Tongue (tissue), 2 donors: ENCODE data around the gene DIP2C. TPM values are rescaled to one million over a fixed set of nuclear protein-coding genes. Genes with fewer than 3 reads are reported as not detected.
"Not testable (repeated sequence)": the region's sequence is repeated elsewhere in the genome, so short reads cannot be mapped to it uniquely, and the experiment has no call there.

Experiments used
- DNase-seq: peaks from one replicate; pipeline ENCODE4 v3.0.0-alpha.2; 2015
- total RNA-seq: library from RNA; depleted of rRNA; stranded (reverse); fragments of >200 nt; gene quantifications from one replicate; pipeline ENCODE4 v1.2.3, GENCODE V29; 2014

DIP2C gene
- total RNA-seq: 39.0 TPM

- peak; percentile 87 for DNase-seq
Observed at GRCh38 chr10:689452-690371, at the start of gene DIP2C. Gene DIP2C (minus strand): TSS chr10:689668. CDS start chr10:689578, 90 bp downstream.

GRCh38 chr10:734481-734880 is 45.0 kb upstream of the DIP2C start:
- no peak for DNase-seq

GRCh38 chr10:733086-733485 is 43.6 kb upstream of the DIP2C start:
- no peak for DNase-seq

GRCh38 chr10:729213-729612 is 39.7 kb upstream of the DIP2C start:
- DNase-seq: no peak

GRCh38 chr10:728603-729002 is 39.1 kb upstream of the DIP2C start:
- DNase-seq: no peak

GRCh38 chr10:727162-727790 is 37.8 kb upstream of the DIP2C start:
- peak; percentile 9 for DNase-seq

- peak; percentile 6 for DNase-seq
Observed at GRCh38 chr10:725786-726185, 36.3 kb upstream of the DIP2C start.

DNA sequence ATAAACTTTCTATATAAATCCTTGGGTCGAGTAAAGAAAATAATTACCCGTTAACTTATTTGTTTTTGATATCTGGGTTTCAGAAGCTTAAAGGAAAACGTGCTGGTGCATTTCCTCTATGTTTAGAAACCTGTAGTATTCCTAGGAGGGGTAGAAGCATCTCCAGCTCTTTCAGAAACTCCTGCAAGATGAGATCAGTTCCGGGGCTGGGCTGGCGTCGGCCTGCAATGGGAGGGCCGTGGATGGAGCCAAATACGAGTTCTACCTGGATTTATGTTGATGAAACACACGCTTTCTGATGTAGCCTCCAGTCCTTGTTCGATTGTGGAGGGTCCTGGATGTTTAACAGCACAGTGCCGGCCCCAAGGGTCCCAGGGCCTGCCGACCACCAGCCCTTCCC is 35.8 kb upstream of the DIP2C start:
- DNase-seq: peak; percentile 16

DNA sequence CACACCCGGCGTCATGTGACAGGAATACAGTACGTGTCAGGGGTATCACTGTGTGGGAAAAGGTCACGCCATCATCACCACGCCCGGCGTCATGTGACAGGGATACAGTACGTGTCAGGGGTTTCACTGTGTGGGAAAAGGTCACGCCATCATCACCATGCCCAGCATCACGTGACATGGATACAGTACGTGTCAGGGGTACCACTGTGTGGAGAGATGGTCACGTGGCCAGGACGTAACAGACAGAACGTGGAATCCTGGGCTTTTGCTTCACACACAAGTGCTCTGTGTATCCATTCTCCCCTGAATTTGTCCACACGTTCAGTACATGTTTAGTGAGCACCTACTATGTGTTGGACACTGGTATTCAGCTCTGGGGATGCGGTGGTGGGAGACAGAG is 34.5 kb upstream of the DIP2C start:
- no peak for DNase-seq

DNA sequence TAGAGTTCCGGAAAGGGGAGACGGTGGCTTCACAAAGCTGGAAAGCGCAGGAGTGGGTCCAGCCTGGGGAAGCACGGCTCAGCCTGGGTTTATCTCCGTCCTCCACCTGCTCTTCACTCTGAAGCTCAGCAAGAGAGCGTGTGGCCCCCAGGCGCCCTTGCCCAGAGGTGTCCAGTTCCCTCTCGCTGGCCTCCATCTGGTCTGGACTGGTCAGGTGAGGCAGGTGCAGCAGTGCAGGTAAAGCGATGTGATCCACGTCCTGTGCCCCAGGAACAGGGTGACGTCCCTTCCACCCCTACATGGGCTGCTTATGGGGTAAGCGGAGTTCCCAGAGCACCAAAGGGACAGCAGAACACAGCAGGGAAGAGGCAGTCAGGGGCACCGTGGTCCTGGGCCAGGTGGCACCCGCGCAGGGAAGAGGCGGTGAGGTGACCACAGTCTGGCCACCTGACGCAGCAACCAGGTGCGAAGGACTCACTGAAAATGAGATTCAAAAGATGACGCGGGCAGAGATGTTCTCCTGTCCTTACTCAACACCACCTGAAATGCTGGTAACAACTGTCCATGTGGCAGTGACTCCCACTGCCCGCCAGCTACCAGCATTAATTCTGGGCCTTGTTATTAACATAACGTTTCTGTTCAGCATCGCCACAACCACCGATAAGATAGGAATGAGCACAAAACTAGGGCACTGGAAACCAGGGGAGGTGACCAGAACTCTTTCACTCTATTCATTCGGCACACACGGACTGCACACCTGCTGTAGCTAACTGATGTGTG is 33.0 kb upstream of the DIP2C start:
- DNase-seq: no peak

GRCh38 chr10:718143-718700 is 28.8 kb upstream of the DIP2C start:
- no peak for DNase-seq

DNA sequence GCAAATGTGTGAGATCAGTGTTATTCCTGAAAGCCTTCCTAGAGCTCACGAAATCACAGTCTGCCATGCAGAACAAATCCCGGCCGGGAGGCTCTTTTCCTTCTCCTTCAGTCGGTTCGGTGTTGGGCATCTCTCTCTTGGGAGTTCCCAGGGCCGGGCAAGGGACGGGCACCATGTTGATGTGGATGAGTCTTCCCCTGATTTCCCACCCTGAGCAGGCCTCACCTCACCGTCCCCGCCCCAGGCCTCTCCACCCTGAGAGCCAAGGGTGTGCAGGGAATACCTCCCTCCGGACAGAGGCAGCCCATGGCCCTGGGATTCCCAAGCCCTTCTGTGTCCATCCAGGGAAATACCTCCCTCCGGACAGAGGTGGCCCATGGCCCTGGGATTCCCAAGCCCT is 28.0 kb upstream of the DIP2C start:
- no peak for DNase-seq

DNA sequence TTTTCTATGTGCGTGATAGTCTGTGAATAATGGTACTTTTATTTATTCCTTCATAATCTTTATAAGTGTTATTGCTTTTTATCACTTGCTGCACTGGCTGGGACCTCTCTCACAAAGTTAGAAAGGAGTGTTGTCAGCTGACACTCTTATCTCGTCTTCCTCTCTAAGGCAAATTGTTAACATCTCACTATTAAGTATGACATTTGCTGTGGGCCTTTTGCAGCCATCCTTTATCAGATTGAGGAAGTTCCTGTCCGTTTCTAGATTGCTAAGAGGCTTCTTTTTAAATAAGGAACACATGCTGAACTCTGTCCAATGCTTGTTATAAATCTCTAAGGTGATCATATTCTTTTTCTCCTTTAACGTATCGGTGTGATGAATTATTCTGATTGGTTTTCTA is 27.4 kb upstream of the DIP2C start:
- no peak for DNase-seq

DNA sequence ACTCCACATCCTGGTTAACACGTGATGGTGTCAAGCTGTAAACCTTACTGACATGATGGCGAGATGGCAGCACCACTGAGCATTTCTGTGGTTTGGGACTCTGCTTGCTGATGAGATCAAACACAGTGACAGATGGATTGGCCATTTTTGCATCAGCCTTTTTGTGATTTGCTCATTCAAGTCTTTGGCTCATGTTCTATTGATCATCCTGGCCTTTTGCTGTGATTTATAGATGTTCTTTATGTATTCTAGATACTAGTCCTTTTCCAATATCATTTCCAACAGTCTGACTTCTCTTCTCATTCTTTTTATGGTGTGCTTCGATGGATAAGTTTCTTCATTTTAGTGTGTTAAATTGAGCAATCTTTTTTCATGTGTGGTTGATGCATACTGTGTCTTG is 24.7 kb upstream of the DIP2C start:
- DNase-seq: no peak

DNA sequence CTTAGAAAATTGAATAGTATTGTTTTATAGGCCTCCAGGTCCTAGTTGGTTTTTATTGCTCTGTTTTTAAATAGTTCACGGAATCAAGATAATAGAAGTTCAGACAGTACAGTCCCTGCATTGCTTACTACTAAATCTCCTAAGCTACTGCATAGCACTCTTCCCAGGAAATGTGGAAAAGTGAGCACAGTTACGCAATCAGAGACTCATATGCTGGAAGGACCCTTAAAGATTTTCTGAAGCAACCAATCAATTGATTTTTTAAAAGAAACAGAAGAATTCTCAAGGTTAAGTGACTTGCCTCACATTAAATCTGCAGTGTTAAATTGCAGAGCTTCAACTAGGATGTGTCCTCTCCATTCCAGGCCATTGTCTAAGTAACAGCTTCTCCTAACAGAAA is 23.1 kb upstream of the DIP2C start:
- DNase-seq: no peak

DNA sequence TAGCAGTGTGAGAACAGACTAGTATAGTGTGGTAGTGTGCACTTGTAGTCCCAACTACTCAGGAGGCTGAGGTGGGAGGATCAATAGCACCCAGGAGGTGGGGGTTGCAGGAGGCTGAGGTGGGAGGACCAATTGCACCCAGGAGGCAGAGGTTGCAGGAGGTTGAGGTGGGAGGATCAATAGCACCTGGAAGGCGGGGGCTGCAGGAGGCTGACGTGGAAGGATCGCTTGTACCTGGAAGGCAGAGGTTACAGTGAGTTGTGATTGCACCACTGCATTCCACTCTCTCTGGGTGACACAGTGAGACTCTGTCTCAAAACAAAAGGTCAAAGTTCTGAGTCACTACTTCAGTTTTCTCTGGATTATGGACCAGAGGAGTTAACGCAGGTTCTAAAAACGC is 22.6 kb upstream of the DIP2C start:
- no peak for DNase-seq

DNA sequence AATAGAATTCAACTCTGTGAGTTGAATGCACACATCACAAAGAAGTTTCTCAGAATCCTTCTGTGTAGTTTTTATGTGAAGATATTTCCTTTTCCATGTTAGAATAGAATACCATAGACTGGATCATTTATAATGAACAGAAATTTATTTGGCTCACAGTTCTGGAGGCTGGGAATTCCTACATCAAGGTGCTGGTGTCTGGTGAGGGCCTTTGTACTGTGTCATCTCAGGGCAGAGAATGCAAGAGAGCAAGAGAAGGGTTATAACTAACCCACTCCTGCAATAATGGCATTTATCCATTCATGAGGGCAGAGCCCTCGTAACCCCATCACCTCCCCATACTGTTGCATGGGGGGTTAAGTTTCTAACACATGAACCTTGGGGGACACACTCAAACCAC is 18.4 kb upstream of the DIP2C start:
- DNase-seq: no peak

GRCh38 chr10:707456-707855 is 18.0 kb upstream of the DIP2C start:
- no peak for DNase-seq

- no peak for DNase-seq
Observed at GRCh38 chr10:703118-703517, 13.7 kb upstream of the DIP2C start.

GRCh38 chr10:700183-700582 is 10.7 kb upstream of the DIP2C start:
- not testable (repeated sequence) for DNase-seq

DNA sequence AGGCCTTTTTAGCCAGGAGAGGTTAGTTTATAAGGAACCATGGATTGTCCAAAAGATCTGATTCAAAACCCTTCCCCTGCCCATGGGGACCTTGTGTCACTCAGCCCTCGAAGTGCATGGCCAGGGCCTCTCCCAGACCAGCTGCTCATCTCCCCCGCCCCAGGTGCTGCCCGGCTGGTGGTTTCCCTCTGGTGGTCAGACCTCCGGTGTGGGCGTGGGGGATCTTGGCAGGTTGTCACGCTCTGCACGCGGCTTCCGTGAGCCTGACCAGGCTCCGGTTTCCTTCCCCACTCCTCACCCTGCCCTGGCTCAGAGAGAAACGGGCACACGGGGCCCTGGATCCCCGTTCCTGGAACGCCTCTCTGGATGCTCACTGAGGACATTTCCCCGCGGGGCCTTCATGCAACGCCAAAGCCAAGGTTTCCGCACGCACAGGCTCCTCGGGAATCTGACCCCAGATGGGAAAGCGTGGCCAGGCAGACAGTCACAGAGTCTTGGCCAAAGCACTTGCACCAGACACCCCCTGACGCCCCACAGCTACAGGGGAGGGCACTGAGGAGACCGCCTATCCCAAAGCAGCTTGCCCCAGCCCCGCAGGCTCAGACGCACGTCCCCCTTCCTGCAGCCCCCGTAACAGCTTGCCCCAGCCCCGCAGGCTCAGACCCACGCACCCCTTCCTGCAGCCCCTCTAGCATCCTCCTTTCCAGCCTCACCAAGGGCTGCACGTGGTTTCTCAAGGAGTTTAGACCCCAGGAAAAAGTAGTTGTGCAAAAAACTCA is 7.8 kb upstream of the DIP2C start:
- peak; percentile 32 for DNase-seq

- DNase-seq: no peak
Observed at GRCh38 chr10:695396-695795, 5.9 kb upstream of the DIP2C start.
